A549 (cell line): ENCODE results near the gene PTRH1. TPM values are rescaled to one million over a fixed set of nuclear protein-coding genes. Genes with fewer than 3 reads are reported as not detected.

Experiments
- ATAC-seq, 2 experiments: fragments of 200-7000 bp in 1 of 2; fragments of >200 bp in 1 of 2; cut with Nextera tagmentation in 1 of 2; cut with Tn5 transposase in 1 of 2; 3 replicates each; pipeline versions ENCODE4 v1.8.0 to v1.9.1; 2018 to 2020; ENCODE audit warnings: mild to moderate bottlenecking in 1 of 2, moderate library complexity in 1 of 2
- CTCF ChIA-PET: fragments of 300-600 bp; sonication (Branson Sonifier 250); formaldehyde crosslinking; extraction: SDS; loops from one replicate; lab custom pipeline; 2021; ENCODE audit warnings: antibody characterized with exemption, inconsistent platforms; lab: Yijun Ruan, JAX
- POLR2A ChIA-PET: fragments of 350-600 bp; formaldehyde crosslinking; extraction: SDS; loops from one replicate; lab custom pipeline; 2021; ENCODE audit warnings: antibody characterized with exemption, inconsistent platforms; lab: Yijun Ruan, JAX
- DNase-seq, 2 experiments: peaks; one replicate each; pipeline versions ENCODE4 v3.0.0 to v3.0.0-alpha.2; 2011 to 2016; ENCODE audit warnings: low read depth in 1 of 2, low spot score in 1 of 2
- FAIRE-seq: peaks from 2 replicates; lab custom pipeline; 2011; peaks lifted over from hg19 to GRCh38; lab: Jason Lieb, UNC
- H3K27ac ChIP-seq, 2 experiments: fragments of >200 bp; sonication (Bioruptor Twin); formaldehyde crosslinking; 3 replicates each; pipeline ENCODE4 v1.5.1; 2016 to 2017
- H3K4me1 ChIP-seq: fragments of >200 bp; sonication (Bioruptor Twin); formaldehyde crosslinking; 3 replicates; pipeline ENCODE4 v1.6.1; 2016
- H3K4me2 ChIP-seq: fragments of >200 bp; sonication (Bioruptor Twin); formaldehyde crosslinking; 3 replicates; pipeline ENCODE4 v1.6.1; 2016
- H3K4me3 ChIP-seq: fragments of >200 bp; sonication (Bioruptor Twin); formaldehyde crosslinking; 3 replicates; pipeline ENCODE4 v1.5.1; 2016
- H3K9me3 ChIP-seq: fragments of >200 bp; sonication (Bioruptor Twin); formaldehyde crosslinking; 3 replicates; pipeline ENCODE4 v1.6.1; 2016
- BHLHE40 ChIP-seq: IDR thresholded peaks from 2 replicates; pipeline ENCODE4 v1.6.1; 2012; ENCODE audit warnings: low read depth, low read length, inconsistent platforms
- EHMT2 ChIP-seq: fragments of 200-600 bp; sonication (generic); IDR thresholded peaks from 2 replicates; pipeline ENCODE4 v1.6.1; 2016; ENCODE audit warnings: antibody characterized with exemption, low read depth, mild to moderate bottlenecking, moderate library complexity
- FOXS1 ChIP-seq: fragments of 250-450 bp; sonication (Bioruptor Pico); IDR thresholded peaks from 2 replicates; pipeline ENCODE4 v1.5.0; 2020; ENCODE audit warnings: mild to moderate bottlenecking, moderate library complexity
- HOXB13 ChIP-seq: fragments of 250-450 bp; sonication (Bioruptor Pico); IDR thresholded peaks from 2 replicates; pipeline ENCODE4 v1.5.0; 2020; ENCODE audit warnings: low read depth, mild to moderate bottlenecking, moderate library complexity
- JUNB ChIP-seq: fragments of >200 bp; sonication (Bioruptor Twin); formaldehyde crosslinking; IDR thresholded peaks from 2 replicates; pipeline ENCODE4 v1.6.1; 2016
- MAFK ChIP-seq: fragments of 450-650 bp; IDR thresholded peaks from 2 replicates; pipeline ENCODE4 v1.6.1; 2014; ENCODE audit not compliant: partially characterized antibody
- NFE2L2 ChIP-seq: fragments of 150-350 bp; conservative IDR thresholded peaks from 2 replicates; pipeline ENCODE4 v1.6.1; 2014; ENCODE audit warnings: low read length
- NPAS2 ChIP-seq: fragments of 250-450 bp; sonication (Bioruptor Pico); IDR thresholded peaks from 2 replicates; pipeline ENCODE4 v1.8.0; 2022; ENCODE audit warnings: mild to moderate bottlenecking, moderate library complexity, borderline replicate concordance
- NR3C1 ChIP-seq: fragments of >200 bp; sonication (Bioruptor Twin); formaldehyde crosslinking; IDR thresholded peaks from 3 replicates; pipeline ENCODE4 v1.6.1; 2017
- PHF8 ChIP-seq: fragments of 200-600 bp; sonication (generic); IDR thresholded peaks from 2 replicates; pipeline ENCODE4 v1.6.1; 2016; ENCODE audit warnings: low read depth, mild to moderate bottlenecking, antibody characterized with exemption, moderate library complexity, borderline replicate concordance
- POLR2AphosphoS2 ChIP-seq: conservative IDR thresholded peaks from 2 replicates; pipeline ENCODE4 v1.6.1; 2012; ENCODE audit warnings: low read length, improper control_type of control experiment, inconsistent platforms
- RAD21 ChIP-seq, 2 experiments: fragments of >200 bp in 1 of 2; sonication (Bioruptor Twin) in 1 of 2; formaldehyde crosslinking in 1 of 2; IDR thresholded peaks in 1 of 2; conservative IDR thresholded peaks in 1 of 2; 2 replicates in 1 of 2; 3 replicates in 1 of 2; pipeline ENCODE4 v1.6.1; 2012 to 2018; ENCODE audit warnings: inconsistent platforms in 1 of 2
- RFX5 ChIP-seq: fragments of 450-650 bp; IDR thresholded peaks from 2 replicates; pipeline ENCODE4 v1.7.1; 2014; ENCODE audit warnings: antibody characterized with exemption, mild to moderate bottlenecking, moderate library complexity
- TP53 ChIP-seq: fragments of 250-450 bp; sonication (Bioruptor Pico); IDR thresholded peaks from 2 replicates; pipeline ENCODE4 v1.5.0; 2021; ENCODE audit warnings: mild to moderate bottlenecking, moderate library complexity
- ZC3H11A ChIP-seq: fragments of 450-650 bp; IDR thresholded peaks from 2 replicates; pipeline ENCODE4 v1.6.1; 2014; ENCODE audit warnings: antibody characterized with exemption, mild to moderate bottlenecking
- ZFP36 ChIP-seq: fragments of 450-650 bp; IDR thresholded peaks from 2 replicates; pipeline ENCODE4 v1.6.1; 2014; ENCODE audit warnings: borderline replicate concordance; ENCODE audit not compliant: partially characterized antibody
- ZNF302 ChIP-seq: fragments of 250-450 bp; sonication (Bioruptor Pico); IDR thresholded peaks from 2 replicates; pipeline ENCODE4 v1.9.0; 2021; ENCODE audit warnings: inconsistent platforms, mild to moderate bottlenecking, moderate library complexity
- WGBS: methylation state at CpG from one replicate; pipeline ENCODE4 v1.1.6; 2017; ENCODE audit errors: missing lambda C conversion rate; 5-methylcytosine and 5-hydroxymethylcytosine counted together
- polyA plus RNA-seq, 4 experiments: library from polyadenylated mRNA; depleted of rRNA in 3 of 4; stranded (reverse); fragments of >200 nt; fragmentation: RNase III in 1 of 4; extraction: RNeasy Plus Mini Kit Qiagen cat#74134 plus additional on column Dnase treatment in 1 of 4; gene quantifications; 2 replicates in 3 of 4; 3 replicates in 1 of 4; pipeline ENCODE4 v1.2.3, GENCODE V29; 2011 to 2017
- TF ChIP-seq, protein P1 (sequence below): fragments of >200 bp; sonication (Bioruptor Twin); formaldehyde crosslinking; IDR thresholded peaks from 2 replicates; pipeline ENCODE4 v1.6.1; 2016
- TF ChIP-seq, protein P2 (sequence below): fragments of 200-600 bp; sonication (generic); IDR thresholded peaks from 2 replicates; pipeline ENCODE4 v1.6.1; 2016; ENCODE audit warnings: antibody characterized with exemption, mild to moderate bottlenecking, moderate library complexity
- TF ChIP-seq, protein P3 (sequence below): fragments of >200 bp; sonication (Bioruptor Twin); formaldehyde crosslinking; IDR thresholded peaks from 3 replicates; pipeline ENCODE4 v1.6.1; 2016
- TF ChIP-seq, protein P4 (sequence below): fragments of >200 bp; sonication (Bioruptor Twin); formaldehyde crosslinking; IDR thresholded peaks from 3 replicates; pipeline ENCODE4 v1.5.1; 2016
- TF ChIP-seq, protein P5 (sequence below): IDR thresholded peaks from 2 replicates; pipeline ENCODE4 v1.6.1; 2012
- TF ChIP-seq, protein P6 (sequence below): IDR thresholded peaks from 2 replicates; pipeline ENCODE4 v1.6.1; 2012; ENCODE audit warnings: low read depth, borderline replicate concordance
- TF ChIP-seq, protein P7 (sequence below): fragments of 250-450 bp; sonication (Bioruptor Pico); IDR thresholded peaks from 2 replicates; pipeline ENCODE4 v1.5.0; 2021; ENCODE audit warnings: mild to moderate bottlenecking, moderate library complexity, borderline replicate concordance

The PTRH1 gene
- polyA plus RNA-seq, 2 of the 4 experiments (the other 2 are of a cell fraction), result 5.1 to 11.4 TPM

DNA sequence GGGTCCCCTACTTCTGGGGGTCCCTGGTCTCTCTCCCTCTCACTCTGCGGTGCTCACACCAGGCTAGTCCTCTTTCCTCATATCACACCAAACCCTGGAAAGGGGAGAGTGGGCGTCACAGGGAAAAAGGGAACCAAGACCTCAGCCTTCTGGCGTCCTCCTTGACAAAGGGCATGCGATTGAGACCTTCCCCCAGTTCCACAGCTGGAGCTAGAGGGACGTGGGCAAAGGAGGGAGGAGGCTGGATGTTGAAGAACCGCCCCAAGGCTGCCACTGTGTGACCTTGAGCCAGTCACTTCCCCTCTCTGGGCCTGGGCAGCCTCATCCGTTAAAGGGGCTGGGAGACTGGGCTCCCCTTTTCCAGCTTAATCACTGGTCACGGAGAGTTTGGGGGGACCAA lies 38.2 kb upstream of the PTRH1 start:
- Histone ChIP-seq H3K9me3 (no peaks in the 10 kb centered on the region), H3K27ac (no peak overlapping the region), H3K4me3 (no peak overlapping the region), H3K4me1 (peaks cover 14% of the 10 kb centered on the region), H3K4me2 (no peak overlapping the region)
- WGBS, result 32% methylated on average over 8 of the region's 8 CpGs
- CTCF ChIA-PET, result interaction anchor here (1.1 to 3.1 kb wide), 4 partner anchors 11 to 31 kb away, joined by 3 to 11 read pairs (median 4); partner anchors contain the start of gene TOR2A
- ATAC-seq (peak in 1 of 2 experiments; percentile 17; a peak in 3 of 6 replicates), FAIRE-seq (no peak), DNase-seq (no peak)
- TF ChIP-seq ZC3H11A (no peak), PHF8 (no peak), MAFK (no peak), RAD21 (conservative IDR thresholded peaks at IDR 0.05 in 1 of 2, IDR thresholded peaks at IDR 0.05 in 1 of 2) (no peak), HOXB13 (CRISPR knock-in tag) (no peak), FOXS1 (no peak), BHLHE40 (no peak), ZNF302 (no peak), RFX5 (no peak), NR3C1 (no peak)
- TF ChIP-seq, protein P1, sequence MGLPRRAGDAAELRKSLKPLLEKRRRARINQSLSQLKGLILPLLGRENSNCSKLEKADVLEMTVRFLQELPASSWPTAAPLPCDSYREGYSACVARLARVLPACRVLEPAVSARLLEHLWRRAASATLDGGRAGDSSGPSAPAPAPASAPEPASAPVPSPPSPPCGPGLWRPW, result no peak
- TF ChIP-seq, protein P2, sequence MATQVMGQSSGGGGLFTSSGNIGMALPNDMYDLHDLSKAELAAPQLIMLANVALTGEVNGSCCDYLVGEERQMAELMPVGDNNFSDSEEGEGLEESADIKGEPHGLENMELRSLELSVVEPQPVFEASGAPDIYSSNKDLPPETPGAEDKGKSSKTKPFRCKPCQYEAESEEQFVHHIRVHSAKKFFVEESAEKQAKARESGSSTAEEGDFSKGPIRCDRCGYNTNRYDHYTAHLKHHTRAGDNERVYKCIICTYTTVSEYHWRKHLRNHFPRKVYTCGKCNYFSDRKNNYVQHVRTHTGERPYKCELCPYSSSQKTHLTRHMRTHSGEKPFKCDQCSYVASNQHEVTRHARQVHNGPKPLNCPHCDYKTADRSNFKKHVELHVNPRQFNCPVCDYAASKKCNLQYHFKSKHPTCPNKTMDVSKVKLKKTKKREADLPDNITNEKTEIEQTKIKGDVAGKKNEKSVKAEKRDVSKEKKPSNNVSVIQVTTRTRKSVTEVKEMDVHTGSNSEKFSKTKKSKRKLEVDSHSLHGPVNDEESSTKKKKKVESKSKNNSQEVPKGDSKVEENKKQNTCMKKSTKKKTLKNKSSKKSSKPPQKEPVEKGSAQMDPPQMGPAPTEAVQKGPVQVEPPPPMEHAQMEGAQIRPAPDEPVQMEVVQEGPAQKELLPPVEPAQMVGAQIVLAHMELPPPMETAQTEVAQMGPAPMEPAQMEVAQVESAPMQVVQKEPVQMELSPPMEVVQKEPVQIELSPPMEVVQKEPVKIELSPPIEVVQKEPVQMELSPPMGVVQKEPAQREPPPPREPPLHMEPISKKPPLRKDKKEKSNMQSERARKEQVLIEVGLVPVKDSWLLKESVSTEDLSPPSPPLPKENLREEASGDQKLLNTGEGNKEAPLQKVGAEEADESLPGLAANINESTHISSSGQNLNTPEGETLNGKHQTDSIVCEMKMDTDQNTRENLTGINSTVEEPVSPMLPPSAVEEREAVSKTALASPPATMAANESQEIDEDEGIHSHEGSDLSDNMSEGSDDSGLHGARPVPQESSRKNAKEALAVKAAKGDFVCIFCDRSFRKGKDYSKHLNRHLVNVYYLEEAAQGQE, result no peak
- TF ChIP-seq, protein P3, sequence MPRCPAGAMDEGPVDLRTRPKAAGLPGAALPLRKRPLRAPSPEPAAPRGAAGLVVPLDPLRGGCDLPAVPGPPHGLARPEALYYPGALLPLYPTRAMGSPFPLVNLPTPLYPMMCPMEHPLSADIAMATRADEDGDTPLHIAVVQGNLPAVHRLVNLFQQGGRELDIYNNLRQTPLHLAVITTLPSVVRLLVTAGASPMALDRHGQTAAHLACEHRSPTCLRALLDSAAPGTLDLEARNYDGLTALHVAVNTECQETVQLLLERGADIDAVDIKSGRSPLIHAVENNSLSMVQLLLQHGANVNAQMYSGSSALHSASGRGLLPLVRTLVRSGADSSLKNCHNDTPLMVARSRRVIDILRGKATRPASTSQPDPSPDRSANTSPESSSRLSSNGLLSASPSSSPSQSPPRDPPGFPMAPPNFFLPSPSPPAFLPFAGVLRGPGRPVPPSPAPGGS, result no peak
- TF ChIP-seq, protein P4, sequence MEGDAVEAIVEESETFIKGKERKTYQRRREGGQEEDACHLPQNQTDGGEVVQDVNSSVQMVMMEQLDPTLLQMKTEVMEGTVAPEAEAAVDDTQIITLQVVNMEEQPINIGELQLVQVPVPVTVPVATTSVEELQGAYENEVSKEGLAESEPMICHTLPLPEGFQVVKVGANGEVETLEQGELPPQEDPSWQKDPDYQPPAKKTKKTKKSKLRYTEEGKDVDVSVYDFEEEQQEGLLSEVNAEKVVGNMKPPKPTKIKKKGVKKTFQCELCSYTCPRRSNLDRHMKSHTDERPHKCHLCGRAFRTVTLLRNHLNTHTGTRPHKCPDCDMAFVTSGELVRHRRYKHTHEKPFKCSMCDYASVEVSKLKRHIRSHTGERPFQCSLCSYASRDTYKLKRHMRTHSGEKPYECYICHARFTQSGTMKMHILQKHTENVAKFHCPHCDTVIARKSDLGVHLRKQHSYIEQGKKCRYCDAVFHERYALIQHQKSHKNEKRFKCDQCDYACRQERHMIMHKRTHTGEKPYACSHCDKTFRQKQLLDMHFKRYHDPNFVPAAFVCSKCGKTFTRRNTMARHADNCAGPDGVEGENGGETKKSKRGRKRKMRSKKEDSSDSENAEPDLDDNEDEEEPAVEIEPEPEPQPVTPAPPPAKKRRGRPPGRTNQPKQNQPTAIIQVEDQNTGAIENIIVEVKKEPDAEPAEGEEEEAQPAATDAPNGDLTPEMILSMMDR, result no peak
- TF ChIP-seq, protein P5, sequence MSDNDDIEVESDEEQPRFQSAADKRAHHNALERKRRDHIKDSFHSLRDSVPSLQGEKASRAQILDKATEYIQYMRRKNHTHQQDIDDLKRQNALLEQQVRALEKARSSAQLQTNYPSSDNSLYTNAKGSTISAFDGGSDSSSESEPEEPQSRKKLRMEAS, result no peak
- TF ChIP-seq, protein P6, sequence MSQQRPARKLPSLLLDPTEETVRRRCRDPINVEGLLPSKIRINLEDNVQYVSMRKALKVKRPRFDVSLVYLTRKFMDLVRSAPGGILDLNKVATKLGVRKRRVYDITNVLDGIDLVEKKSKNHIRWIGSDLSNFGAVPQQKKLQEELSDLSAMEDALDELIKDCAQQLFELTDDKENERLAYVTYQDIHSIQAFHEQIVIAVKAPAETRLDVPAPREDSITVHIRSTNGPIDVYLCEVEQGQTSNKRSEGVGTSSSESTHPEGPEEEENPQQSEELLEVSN, result no peak
- POLR2A ChIA-PET, result no interaction called here

DNA sequence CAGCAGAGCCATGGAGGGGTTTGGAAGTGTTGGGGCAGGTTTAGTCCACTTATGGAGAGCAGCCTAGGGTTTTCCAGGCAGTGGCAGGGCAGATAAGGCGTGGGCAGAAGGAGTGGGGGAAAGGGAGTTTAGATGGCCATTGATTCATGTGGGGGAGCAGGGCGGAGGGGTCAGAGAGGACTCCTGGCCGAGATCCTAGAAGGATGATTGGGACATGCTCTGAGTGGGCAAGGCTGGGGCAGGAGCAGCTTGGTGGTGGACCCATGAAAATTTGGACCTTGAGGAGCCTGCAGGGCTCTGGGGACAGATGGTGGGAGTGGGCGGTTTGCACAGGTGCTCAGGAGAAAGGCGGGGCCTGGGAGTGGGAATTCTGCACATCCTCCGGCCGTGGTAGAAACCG lies 37.7 kb upstream of the PTRH1 start:
- ATAC-seq (no peak), FAIRE-seq (no peak), DNase-seq (no peak)
- POLR2A ChIA-PET, result no interaction called here
- no peak overlapping the region for H3K4me2 ChIP-seq
- H3K27ac ChIP-seq, result no peak overlapping the region
- H3K4me3 ChIP-seq, result no peak overlapping the region
- H3K4me1 ChIP-seq, result peaks cover 14% of the 10 kb centered on the region
- WGBS, result 30% methylated on average over 8 of the region's 8 CpGs
- H3K9me3 ChIP-seq, result no peaks in the 10 kb centered on the region
- CTCF ChIA-PET, result interaction anchor here (1.1 to 3.1 kb wide), 3 partner anchors 12 to 18 kb away, joined by 4 to 11 read pairs (median 5); partner anchors contain the start of gene TOR2A
- TF ChIP-seq TP53 (CRISPR knock-in tag), result no peak
- TF ChIP-seq NFE2L2, result no peak
- TF ChIP-seq POLR2AphosphoS2, result no peak
- TF ChIP-seq, protein P2, result no peak
- no peak for TF ChIP-seq ZFP36
- TF ChIP-seq JUNB, result no peak
- no peak for TF ChIP-seq NPAS2 (CRISPR knock-in tag)
- no peak for TF ChIP-seq EHMT2
- TF ChIP-seq, protein P7, sequence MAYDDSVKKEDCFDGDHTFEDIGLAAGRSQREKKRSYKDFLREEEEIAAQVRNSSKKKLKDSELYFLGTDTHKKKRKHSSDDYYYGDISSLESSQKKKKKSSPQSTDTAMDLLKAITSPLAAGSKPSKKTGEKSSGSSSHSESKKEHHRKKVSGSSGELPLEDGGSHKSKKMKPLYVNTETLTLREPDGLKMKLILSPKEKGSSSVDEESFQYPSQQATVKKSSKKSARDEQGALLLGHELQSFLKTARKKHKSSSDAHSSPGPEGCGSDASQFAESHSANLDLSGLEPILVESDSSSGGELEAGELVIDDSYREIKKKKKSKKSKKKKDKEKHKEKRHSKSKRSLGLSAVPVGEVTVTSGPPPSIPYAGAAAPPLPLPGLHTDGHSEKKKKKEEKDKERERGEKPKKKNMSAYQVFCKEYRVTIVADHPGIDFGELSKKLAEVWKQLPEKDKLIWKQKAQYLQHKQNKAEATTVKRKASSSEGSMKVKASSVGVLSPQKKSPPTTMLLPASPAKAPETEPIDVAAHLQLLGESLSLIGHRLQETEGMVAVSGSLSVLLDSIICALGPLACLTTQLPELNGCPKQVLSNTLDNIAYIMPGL (CRISPR knock-in tag), result no peak
